Karpas-422 (cell line): ENCODE measurements around the gene ZNF208. TPM values are rescaled to one million over a fixed set of nuclear protein-coding genes. Genes with fewer than 3 reads are reported as not detected.

Experiments used
- total RNA-seq: library from RNA; depleted of rRNA; stranded (reverse); fragments of >200 nt; shearing (Covaris generic); gene quantifications from 2 replicates; pipeline ENCODE4 v1.2.3, GENCODE V29; 2014; ENCODE audit warnings: low replicate concordance; rRNA removed

ZNF208 gene
- total RNA-seq, 1 experiment from 2014 or later, result not detected

Other genes starting within 250 kb of the ZNF208 start
- 10.4 and 37.2 TPM in 2 replicates for gene ZNF100, start 243.4 kb downstream of the ZNF208 start, total RNA-seq
- gene ZNF43, start 174.8 kb downstream of the ZNF208 start, total RNA-seq, result 10.6 and 35.2 TPM in 2 replicates
- gene ZNF257, start 41.5 kb upstream of the ZNF208 start, total RNA-seq, result 6.0 and 8.1 TPM in 2 replicates
- gene ZNF676, start 186.0 kb upstream of the ZNF208 start, total RNA-seq, result not detected in 2 replicates